ENCODE results near the gene POLE4.

The POLE4 gene

GRCh38 chr2:75003276-75003675 is 44.8 kb downstream of the POLE4 start:
- no peak for DNase-seq

- no peak for DNase-seq
Observed at GRCh38 chr2:75003773-75004172, 45.3 kb downstream of the POLE4 start.

- no peak for DNase-seq
Observed at GRCh38 chr2:75006041-75006440, 47.6 kb downstream of the POLE4 start.

DNA sequence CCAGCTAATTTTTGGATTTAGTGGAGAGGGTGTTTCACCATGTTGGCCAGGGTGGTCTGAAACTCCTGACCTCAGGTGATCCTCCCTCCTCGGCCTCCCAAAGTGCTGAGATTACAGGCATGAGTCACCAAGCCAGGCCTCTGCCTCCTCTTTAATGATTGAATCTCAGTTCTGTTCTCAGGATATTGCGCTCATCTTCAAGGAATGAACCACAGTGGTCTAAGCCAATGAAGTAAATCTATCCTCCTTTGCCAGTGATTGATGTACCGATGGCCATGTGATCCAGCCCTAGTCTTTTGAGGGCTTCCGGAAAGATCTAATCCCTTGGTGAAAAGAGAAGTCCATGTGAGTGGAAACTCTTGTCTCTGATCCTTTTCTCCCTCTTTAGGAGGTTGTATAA is 48.6 kb downstream of the POLE4 start:
- DNase-seq: no peak

DNA sequence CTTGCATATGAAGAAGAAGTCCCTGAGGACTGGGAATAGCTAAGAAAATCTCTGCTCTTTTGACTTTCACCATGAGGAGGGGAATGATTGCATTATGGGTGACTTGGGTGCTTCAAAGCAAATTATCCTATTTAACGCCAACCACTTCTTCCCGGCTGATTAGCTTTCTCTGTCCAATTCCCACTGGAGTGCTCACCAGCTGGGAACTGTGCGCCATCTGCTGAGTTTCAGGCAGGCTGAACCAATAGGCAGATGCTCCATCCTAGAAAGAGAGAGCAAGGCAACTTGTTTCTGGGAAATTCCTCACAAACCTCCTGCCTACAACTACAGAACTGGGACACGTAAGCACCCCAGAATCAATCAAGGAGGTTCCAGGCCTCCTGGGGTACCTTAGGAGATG is 49.4 kb downstream of the POLE4 start:
- no peak for DNase-seq

DNA sequence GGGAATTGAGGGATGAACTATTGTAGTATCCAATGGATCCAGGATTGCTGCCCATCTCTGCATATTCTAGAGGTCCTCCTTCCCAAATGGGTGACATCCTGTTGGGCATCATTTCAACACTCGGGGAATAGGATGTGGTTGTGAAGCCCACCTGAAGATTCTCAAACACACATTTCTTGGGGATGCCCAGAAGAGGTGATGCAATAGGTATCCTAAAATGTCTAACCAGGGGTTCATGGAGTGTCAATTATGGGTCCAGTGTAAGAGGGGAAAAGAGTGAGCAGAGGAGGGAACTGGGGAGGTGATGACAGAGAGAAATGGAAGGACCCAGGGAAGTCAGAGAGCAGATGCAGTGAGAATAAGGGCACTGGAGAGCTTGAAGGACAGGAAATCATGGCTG is 52.1 kb downstream of the POLE4 start:
- DNase-seq: no peak

DNA sequence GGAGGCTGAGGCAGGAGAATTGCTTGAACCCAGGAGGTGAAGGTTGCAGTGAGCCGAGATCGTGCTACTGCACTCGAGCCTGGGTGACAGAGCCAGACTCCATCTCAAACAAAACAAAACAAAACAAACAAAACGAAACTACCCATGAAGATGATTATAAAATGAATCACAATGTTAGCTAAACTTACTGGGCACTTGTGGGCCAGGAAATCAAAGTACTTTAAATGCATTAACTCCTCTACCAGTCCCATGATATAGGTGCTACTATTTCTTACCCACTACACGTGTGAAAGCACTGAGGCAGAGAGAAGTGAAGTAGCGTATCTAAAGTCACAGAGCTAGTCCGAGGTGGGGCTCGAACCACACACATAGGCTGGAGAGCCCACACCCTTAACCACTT is 53.6 kb downstream of the POLE4 start:
- no peak for DNase-seq

DNA sequence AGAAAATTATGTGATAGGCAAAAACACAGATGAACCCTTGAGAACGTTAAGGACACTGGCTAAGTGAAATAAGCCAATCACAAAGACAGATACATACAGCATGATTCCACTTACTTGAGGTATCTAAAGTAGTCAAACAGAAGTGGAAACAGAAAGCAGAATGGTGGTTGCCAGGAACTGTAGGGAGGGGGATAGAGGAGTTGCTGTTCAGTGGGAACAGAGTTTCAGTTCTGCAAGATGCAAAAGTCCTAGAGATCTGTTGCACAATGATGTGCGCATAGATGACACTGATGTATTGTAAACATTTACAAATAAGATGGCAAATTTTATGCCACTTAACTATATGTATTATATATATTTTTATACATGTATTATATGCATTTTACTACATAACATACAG is 59.7 kb downstream of the POLE4 start:
- DNase-seq: no peak

All from Kasumi-1 (cell line).